Motor neuron (in vitro differentiated cells): Measurements from ENCODE around the gene RRP9. TPM values are rescaled to one million over a fixed set of nuclear protein-coding genes. Genes with fewer than 3 reads are reported as not detected.

Experiments
- ATAC-seq, 8 experiments: fragments of 200-7000 bp; cut with Tn5 transposase; replicated peaks in 6 of 8; 2 replicates each; pipeline ENCODE4 v1.8.0; 2021; ENCODE audit warnings: mild to moderate bottlenecking in 8 of 8, moderate library complexity in 8 of 8
- H3K27ac ChIP-seq, 2 donors: fragments of 250-450 bp; sonication (Bioruptor Pico); 2 replicates each; pipeline ENCODE4 v1.9.0; 2021; ENCODE audit warnings: antibody characterized with exemption in 2 of 2, mild to moderate bottlenecking in 2 of 2, moderate library complexity in 1 of 2
- H3K4me1 ChIP-seq, 2 donors: fragments of 250-450 bp; sonication (Bioruptor Pico); replicated peaks in 1 of 2; 2 replicates each; pipeline ENCODE4 v1.6.1; 2021; ENCODE audit warnings: antibody characterized with exemption in 2 of 2, mild to moderate bottlenecking in 2 of 2, moderate library complexity in 1 of 2
- H3K4me3 ChIP-seq, 5 donors: fragments of 250-450 bp; sonication (Bioruptor Pico); 2 replicates each; pipeline ENCODE4 v1.9.0; 2021; ENCODE audit warnings: antibody characterized with exemption in 5 of 5, mild to moderate bottlenecking in 5 of 5, moderate library complexity in 4 of 5
- WGBS, 10 experiments: fragments of 450-650 bp; shearing (Covaris generic); methylation state at CpG; one replicate each; pipeline ENCODE4 v1.0.0; 2022; 5-methylcytosine and 5-hydroxymethylcytosine counted together
- in situ Hi-C, 9 experiments: fragments of 400-800 bp; cut with MboI; loops; one replicate each; pipeline ENCODE4 v1.15.0; 2021; ENCODE audit warnings: low sequenced_read_pairs in 9 of 9, low pct_unique_long_range_greater_than_20kb in 2 of 9; ENCODE audit not compliant: unreplicated experiment in 9 of 9
- total RNA-seq, 8 experiments: library from RNA; unstranded; fragments of 300-600 nt; gene quantifications; 2 replicates each; pipeline versions ENCODE4 v1.2.3 to v1.2.4, GENCODE V29; 2022

Gene RRP9
- total RNA-seq, 8 experiments from 2014 or later, result 12.0 to 55.7 (median 21.9) TPM

DNA sequence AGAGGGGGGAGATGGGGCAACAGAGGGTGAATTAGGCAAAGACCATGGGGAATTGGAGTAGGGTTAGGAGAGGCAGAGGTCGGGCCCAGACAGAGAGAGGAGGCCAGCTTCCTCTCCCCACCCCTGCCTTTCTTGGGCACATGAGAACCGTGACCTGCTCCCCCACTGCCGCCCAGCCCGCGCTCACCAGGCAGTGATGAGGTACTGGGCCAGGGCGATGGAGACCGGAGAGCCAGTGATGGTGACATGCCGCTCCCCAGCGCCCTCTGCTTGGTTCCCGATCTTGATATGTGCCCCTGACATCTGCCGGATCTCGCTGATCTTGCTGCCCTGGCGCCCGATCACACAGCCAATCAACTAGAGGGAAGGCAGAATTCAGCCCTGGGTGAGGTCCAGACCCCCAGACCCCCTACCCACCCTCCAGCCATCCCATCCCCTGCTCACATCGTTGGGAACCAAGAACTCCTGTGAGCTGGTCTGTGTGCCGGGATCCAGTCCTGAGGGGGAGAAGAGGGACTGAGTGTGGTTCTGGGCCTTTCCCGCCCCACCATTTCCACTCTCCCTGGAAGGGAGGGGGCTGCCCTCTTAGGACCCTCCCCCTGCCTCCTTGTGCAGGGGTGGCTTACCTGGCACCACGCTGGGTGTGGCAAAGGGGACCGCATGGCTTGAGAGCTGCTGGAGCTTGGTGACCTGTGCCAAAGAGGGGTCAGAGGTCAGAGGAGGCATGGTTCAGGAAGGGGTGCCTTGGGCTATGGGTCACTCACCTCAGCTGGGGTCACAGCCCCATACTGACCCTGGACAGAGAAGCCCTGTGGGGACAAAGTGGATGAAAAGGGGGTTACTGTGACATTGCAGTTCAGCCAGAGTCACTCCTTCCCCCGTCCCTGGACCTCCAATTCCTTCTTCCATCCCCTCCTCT, 17.2 kb upstream of the RRP9 start:
- no peak overlapping the region for H3K27ac ChIP-seq
- no peak for ATAC-seq
- in situ Hi-C loops, result no loop called here
- no peak overlapping the region for H3K4me3 ChIP-seq
- peaks cover 9 to 13% of the 10 kb centered on the region in 2 donors for H3K4me1 ChIP-seq
- WGBS, 10 experiments, result 60 to 96% (median 92%) methylated on average over 1 to 5 of the region's 20 CpGs; no CpG with 5 or more reads in 6 of the 10 experiments

- in situ Hi-C loops, result no loop called here
- H3K4me3 ChIP-seq, result no peak overlapping the region
- 60 to 100% (median 90%) methylated on average over 1 to 4 of the region's 15 CpGs; no CpG with 5 or more reads in 6 of the 10 experiments for WGBS, 10 experiments
- no peak for ATAC-seq
- no peak overlapping the region for H3K27ac ChIP-seq
- peaks cover 3 to 8% of the 10 kb centered on the region in 2 donors for H3K4me1 ChIP-seq
Measured at GRCh38 chr3:51957520-51958205, 16.0 kb upstream of the RRP9 start.

DNA sequence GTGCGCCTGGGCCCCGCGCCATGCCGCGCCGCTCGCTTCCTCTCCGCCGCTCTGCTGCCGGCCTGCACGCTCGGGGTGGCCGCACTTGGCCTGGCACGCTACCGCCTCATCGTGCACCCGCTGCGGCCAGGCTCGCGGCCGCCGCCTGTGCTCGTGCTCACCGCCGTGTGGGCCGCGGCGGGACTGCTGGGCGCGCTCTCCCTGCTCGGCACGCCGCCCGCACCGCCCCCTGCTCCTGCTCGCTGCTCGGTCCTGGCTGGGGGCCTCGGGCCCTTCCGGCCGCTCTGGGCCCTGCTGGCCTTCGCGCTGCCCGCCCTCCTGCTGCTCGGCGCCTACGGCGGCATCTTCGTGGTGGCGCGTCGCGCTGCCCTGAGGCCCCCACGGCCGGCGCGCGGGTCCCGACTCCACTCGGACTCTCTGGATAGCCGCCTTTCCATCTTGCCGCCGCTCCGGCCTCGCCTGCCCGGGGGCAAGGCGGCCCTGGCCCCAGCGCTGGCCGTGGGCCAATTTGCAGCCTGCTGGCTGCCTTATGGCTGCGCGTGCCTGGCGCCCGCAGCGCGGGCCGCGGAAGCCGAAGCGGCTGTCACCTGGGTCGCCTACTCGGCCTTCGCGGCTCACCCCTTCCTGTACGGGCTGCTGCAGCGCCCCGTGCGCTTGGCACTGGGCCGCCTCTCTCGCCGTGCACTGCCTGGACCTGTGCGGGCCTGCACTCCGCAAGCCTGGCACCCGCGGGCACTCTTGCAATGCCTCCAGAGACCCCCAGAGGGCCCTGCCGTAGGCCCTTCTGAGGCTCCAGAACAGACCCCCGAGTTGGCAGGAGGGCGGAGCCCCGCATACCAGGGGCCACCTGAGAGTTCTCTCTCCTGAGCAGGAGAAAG, 14.4 kb upstream of the RRP9 start:
- ATAC-seq, result peak; percentile 61 to 93 (median 67)
- peaks cover 3 to 8% of the 10 kb centered on the region in 2 donors for H3K4me1 ChIP-seq
- H3K27ac ChIP-seq, result no peak overlapping the region
- in situ Hi-C loops, result no loop called here
- peak overlapping the region in 1 of 5 donors; percentile 2 for H3K4me3 ChIP-seq
- whole genome bisulfite sequencing, 10 experiments, result 11 to 23% methylated on average over 4 to 23 of the region's 97 CpGs; no CpG with 5 or more reads in 8 of the 10 experiments

DNA sequence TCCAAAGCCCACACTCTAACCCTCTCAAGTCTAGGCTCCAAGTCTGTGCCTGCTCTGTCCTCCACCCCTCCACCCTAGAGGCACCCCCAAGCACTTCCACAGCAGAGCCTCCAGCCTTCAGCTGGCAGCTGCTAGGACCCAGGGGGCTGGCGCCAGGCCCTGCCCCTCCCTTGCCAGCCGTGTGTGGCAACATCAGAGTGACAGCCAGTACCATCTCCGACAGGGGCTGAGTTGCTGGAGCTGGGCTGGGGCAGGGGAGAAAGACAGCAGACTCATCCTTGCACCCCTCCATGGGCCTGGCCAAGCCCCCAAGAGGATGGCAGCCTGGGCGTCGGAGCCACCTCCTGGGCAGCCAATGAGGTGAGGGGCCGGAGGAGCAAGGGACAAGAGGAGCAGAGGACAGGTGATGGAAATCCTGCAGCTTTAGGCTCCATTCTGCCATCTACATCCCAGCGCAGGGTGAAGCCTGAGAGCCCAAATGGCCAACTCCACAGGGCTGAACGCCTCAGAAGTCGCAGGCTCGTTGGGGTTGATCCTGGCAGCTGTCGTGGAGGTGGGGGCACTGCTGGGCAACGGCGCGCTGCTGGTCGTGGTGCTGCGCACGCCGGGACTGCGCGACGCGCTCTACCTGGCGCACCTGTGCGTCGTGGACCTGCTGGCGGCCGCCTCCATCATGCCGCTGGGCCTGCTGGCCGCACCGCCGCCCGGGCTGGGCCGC, 13.6 kb upstream of the RRP9 start, which contains the start of gene GPR62:
TSS of gene GPR62 (plus strand) at position 207 of the 718 bp plus-strand sequence. CDS start at position 479, 272 bp downstream.
- no peak within 1 kb of the TSS for H3K27ac ChIP-seq
- peak in 5 of 8 experiments; percentile 1 to 10 (median 3) for ATAC-seq
- peaks cover 4 to 8% of the 10 kb centered on the region in 2 donors for H3K4me1 ChIP-seq
- in situ Hi-C loops, result no loop called here
- H3K4me3 ChIP-seq, result peak within 1 kb of the TSS in 1 of 5 donors; percentile 2
- WGBS, 10 experiments, result 57 to 61% methylated on average over 5 to 7 of the region's 33 CpGs; no CpG with 5 or more reads in 8 of the 10 experiments

DNA sequence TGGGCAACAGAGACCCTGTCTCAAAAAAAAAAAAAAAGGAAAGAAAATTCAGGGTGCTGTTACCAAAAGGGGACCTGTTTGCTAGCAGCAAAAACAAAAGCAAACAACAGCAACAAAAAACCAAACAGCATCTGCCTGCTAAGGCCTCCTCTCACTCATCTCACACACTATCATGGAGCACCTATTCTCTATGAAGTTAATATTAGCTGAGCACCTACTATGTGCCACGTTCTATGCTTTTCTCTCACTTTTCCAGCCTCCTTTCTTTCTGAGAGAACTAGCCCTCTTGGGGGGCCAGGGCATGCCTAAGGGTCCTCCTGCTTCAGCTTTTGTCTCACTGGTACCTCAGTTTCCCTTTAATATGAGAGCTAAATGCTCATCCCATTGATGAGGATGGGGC, 13.0 kb upstream of the RRP9 start:
- no peak overlapping the region for H3K4me3 ChIP-seq
- in situ Hi-C loops, result no loop called here

DNA sequence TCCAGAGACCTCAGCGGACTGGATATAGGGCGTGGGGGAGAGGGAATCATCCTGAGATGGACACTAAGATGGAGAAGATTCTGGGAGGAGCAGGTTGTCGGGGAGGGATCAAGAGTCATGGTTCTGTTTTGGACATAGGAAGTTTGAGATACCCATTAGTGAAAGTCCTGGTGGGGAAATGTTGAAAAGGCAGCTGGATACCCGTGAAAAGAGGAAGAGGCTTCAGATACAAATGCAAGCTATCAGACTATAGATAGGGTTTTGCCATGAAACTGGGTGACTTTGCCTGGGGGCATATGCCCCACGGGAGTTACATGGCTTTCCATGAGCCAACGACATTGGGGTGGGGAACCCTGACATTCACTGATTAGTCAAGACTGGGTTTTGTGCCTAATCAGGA, 12.4 kb upstream of the RRP9 start:
- ATAC-seq, result no peak
- Histone ChIP-seq H3K27ac (no peak overlapping the region), H3K4me1 (peaks cover 8% of the 10 kb centered on the region in 2 donors), H3K4me3 (no peak overlapping the region)
- in situ Hi-C loops, result no loop called here
- 50 to 100% (median 76%) methylated on average over 1 to 5 of the region's 6 CpGs for WGBS, 10 experiments

More for the DNA sequence above, 13.0 kb upstream of the RRP9 start:
- peaks cover 8% of the 10 kb centered on the region in 2 donors for H3K4me1 ChIP-seq
- no peak for ATAC-seq
- 57 to 71% methylated on average over 1 of the region's 1 CpG; no CpG with 5 or more reads in 8 of the 10 experiments for WGBS, 10 experiments
- H3K27ac ChIP-seq, result no peak overlapping the region

GRCh38 chr3:51953445-51953844, 11.7 kb upstream of the RRP9 start:
- in situ Hi-C loops, result no loop called here
- WGBS, 10 experiments, result 50 to 83% (median 58%) methylated on average over 1 to 3 of the region's 3 CpGs; no CpG with 5 or more reads in 3 of the 10 experiments
- Histone ChIP-seq H3K4me3 (no peak overlapping the region), H3K27ac (no peak overlapping the region), H3K4me1 (peaks cover 8% of the 10 kb centered on the region in 2 donors)
- ATAC-seq, result peak in 2 of 8 experiments; percentile 4 to 30

GRCh38 chr3:51950899-51951298, 9.2 kb upstream of the RRP9 start:
- Histone ChIP-seq H3K4me3 (no peak overlapping the region), H3K27ac (no peak overlapping the region), H3K4me1 (peaks cover 2 to 8% of the 10 kb centered on the region in 2 donors)
- 67 to 100% (median 86%) methylated on average over 1 to 2 of the region's 2 CpGs; no CpG with 5 or more reads in 5 of the 10 experiments for WGBS, 10 experiments
- no peak for ATAC-seq
- in situ Hi-C loops, result no loop called here

DNA sequence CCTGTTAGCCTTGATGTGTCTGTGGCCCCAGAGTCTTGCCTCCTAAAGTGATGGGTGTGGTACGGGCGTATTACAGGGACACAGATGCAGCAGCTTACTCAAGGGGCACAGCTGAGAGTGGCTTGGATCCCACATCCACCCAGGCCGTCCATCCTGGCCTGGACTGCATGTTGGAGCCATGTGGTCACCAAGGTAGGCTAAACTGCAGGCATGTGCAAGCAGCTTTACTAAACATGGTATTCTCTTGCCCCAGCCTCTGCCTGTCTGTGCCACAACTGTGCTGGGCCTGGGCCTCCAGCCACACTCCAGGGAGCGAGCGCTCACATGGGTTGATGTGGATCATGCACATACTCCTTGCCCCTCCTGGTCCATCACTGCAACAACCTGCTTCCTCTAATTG, 7.4 kb upstream of the RRP9 start:
- in situ Hi-C loops, result no loop called here
- Histone ChIP-seq H3K27ac (no peak overlapping the region), H3K4me1 (peaks cover 0 to 8% of the 10 kb centered on the region in 2 donors), H3K4me3 (no peak overlapping the region)
- ATAC-seq, result peak in 1 of 8 experiments; percentile 19
- WGBS, 10 experiments, result 80 to 92% methylated on average over 2 of the region's 5 CpGs; no CpG with 5 or more reads in 8 of the 10 experiments

- Histone ChIP-seq H3K4me1 (peaks cover 0 to 6% of the 10 kb centered on the region in 2 donors), H3K27ac (no peak overlapping the region), H3K4me3 (no peak overlapping the region)
- 43 to 90% (median 72%) methylated on average over 1 to 7 of the region's 10 CpGs; no CpG with 5 or more reads in 3 of the 10 experiments for WGBS, 10 experiments
- no peak for ATAC-seq
- in situ Hi-C loops, result no loop called here
Measured at GRCh38 chr3:51948016-51948580, 6.4 kb upstream of the RRP9 start.

- Histone ChIP-seq H3K4me1 (peaks cover 6 to 13% of the 10 kb centered on the region in 2 donors), H3K4me3 (no peak overlapping the region), H3K27ac (no peak overlapping the region)
- no peak for ATAC-seq
- WGBS, 10 experiments, result 60 to 100% (median 66%) methylated on average over 1 to 11 of the region's 13 CpGs; no CpG with 5 or more reads in 5 of the 10 experiments
- in situ Hi-C loops, result no loop called here
Measured at GRCh38 chr3:51947215-51947900, 5.7 kb upstream of the RRP9 start.
